IMR-90 (cell line): ENCODE results near the gene ABHD16A. TPM values are rescaled to one million over a fixed set of nuclear protein-coding genes. Genes with fewer than 3 reads are reported as not detected.

Source experiments
- ATAC-seq: fragments of 200-7000 bp; cut with Tn5 transposase; 2 replicates; pipeline ENCODE4 v1.9.1; 2020; ENCODE audit warnings: low read depth, mild to moderate bottlenecking, moderate library complexity
- BruUV-seq: library from RNA; stranded (reverse); fragments of 400-500 nt; replicated peaks from 2 replicates; lab custom pipeline; 2021; lab: Mats Ljungman, UMichigan
- CTCF ChIA-PET: fragments of 300-600 bp; formaldehyde crosslinking; extraction: SDS; loops from one replicate; lab custom pipeline; 2021; ENCODE audit warnings: antibody characterized with exemption; lab: Yijun Ruan, JAX
- POLR2A ChIA-PET: fragments of 300-600 bp; sonication (Branson Sonifier 250); formaldehyde crosslinking; loops from one replicate; lab custom pipeline; 2022; ENCODE audit warnings: antibody characterized with exemption; ENCODE audit not compliant: unreplicated experiment; lab: Charles Lee
- DNase-seq: peaks from one replicate; pipeline ENCODE4 v3.0.0; 2013
- H2AFZ ChIP-seq: replicated peaks from 2 replicates; pipeline ENCODE3; 2013; ENCODE audit warnings: low read length, mild to moderate bottlenecking; ENCODE audit not compliant: poor library complexity
- H2AK5ac ChIP-seq: 2 replicates; pipeline ENCODE4 v1.6.1; 2013; ENCODE audit warnings: low read depth, low read length, inconsistent platforms
- H2AK9ac ChIP-seq: replicated peaks from 2 replicates; pipeline ENCODE3; 2013; ENCODE audit warnings: mild to moderate bottlenecking, low read depth, low read length, moderate library complexity; ENCODE audit not compliant: poor library complexity
- H2BK120ac ChIP-seq: 2 replicates; pipeline ENCODE4 v1.6.1; 2013; ENCODE audit warnings: low read depth, low read length, inconsistent platforms
- H2BK15ac ChIP-seq: 3 replicates; pipeline ENCODE4 v1.6.1; 2013; ENCODE audit warnings: low read depth, low read length, inconsistent platforms
- H2BK20ac ChIP-seq: 2 replicates; pipeline ENCODE4 v1.6.1; 2013; ENCODE audit warnings: low read depth, mild to moderate bottlenecking, inconsistent platforms, low read length, moderate library complexity
- H2BK5ac ChIP-seq: 2 replicates; pipeline ENCODE4 v1.6.1; 2013; ENCODE audit warnings: mild to moderate bottlenecking, low read depth, low read length, inconsistent platforms; ENCODE audit not compliant: poor library complexity, severe bottlenecking
- H3K14ac ChIP-seq: replicated peaks from 2 replicates; pipeline ENCODE4 v1.6.1; 2013; ENCODE audit warnings: low read depth, low read length, inconsistent platforms
- H3K18ac ChIP-seq: 2 replicates; pipeline ENCODE4 v1.6.1; 2013; ENCODE audit warnings: low read depth, low read length, control low read depth
- H3K23ac ChIP-seq: 2 replicates; pipeline ENCODE4 v1.6.1; 2013; ENCODE audit warnings: low read depth, low read length, inconsistent platforms
- H3K27ac ChIP-seq: 2 replicates; pipeline ENCODE4 v1.5.1; 2013; ENCODE audit warnings: mild to moderate bottlenecking, control low read depth, low read length; ENCODE audit not compliant: insufficient read depth
- H3K27me3 ChIP-seq: 2 replicates; pipeline ENCODE4 v1.6.1; 2013; ENCODE audit warnings: low read length; ENCODE audit not compliant: control insufficient read depth, insufficient read depth
- H3K36me3 ChIP-seq: 2 replicates; pipeline ENCODE4 v1.6.1; 2013; ENCODE audit warnings: low read length, mixed read lengths; ENCODE audit not compliant: control insufficient read depth, insufficient read depth
- H3K4ac ChIP-seq: 2 replicates; pipeline ENCODE4 v1.6.1; 2013; ENCODE audit warnings: low read depth, low read length, inconsistent platforms
- H3K4me1 ChIP-seq: 2 replicates; pipeline ENCODE4 v1.6.1; 2013; ENCODE audit warnings: low read length, mixed read lengths; ENCODE audit not compliant: control insufficient read depth, insufficient read depth
- H3K4me2 ChIP-seq: 2 replicates; pipeline ENCODE4 v1.6.1; 2013; ENCODE audit warnings: low read depth, mild to moderate bottlenecking, control low read depth, low read length, moderate library complexity
- H3K4me3 ChIP-seq: 2 replicates; pipeline ENCODE4 v1.5.1; 2013; ENCODE audit warnings: low read depth, mild to moderate bottlenecking, control low read depth, low read length, moderate library complexity; ENCODE audit not compliant: insufficient read depth
- H3K56ac ChIP-seq: 2 replicates; pipeline ENCODE4 v1.6.1; 2013; ENCODE audit warnings: low read length, inconsistent platforms; ENCODE audit not compliant: insufficient read depth; ENCODE audit errors: extremely low read depth
- H3K79me1 ChIP-seq, 2 experiments: 2 replicates each; pipeline ENCODE4 v1.6.1; 2013; ENCODE audit warnings: low read length in 2 of 2, inconsistent platforms in 1 of 2, low read depth in 1 of 2
- H3K9ac ChIP-seq: 2 replicates; pipeline ENCODE4 v1.6.1; 2013; ENCODE audit warnings: low read depth, low read length, control low read depth
- H3K9me1 ChIP-seq: 2 replicates; pipeline ENCODE4 v1.6.1; 2013; ENCODE audit warnings: low read length, inconsistent platforms; ENCODE audit not compliant: insufficient read depth
- H3K9me3 ChIP-seq: 2 replicates; pipeline ENCODE4 v1.6.1; 2013; ENCODE audit warnings: low read length; ENCODE audit not compliant: control insufficient read depth, insufficient read depth
- H4K20me1 ChIP-seq: 2 replicates; pipeline ENCODE4 v1.6.1; 2013; ENCODE audit warnings: low read length, inconsistent platforms; ENCODE audit not compliant: insufficient read depth
- H4K5ac ChIP-seq: 2 replicates; pipeline ENCODE4 v1.6.1; 2013; ENCODE audit warnings: mild to moderate bottlenecking, low read depth, low read length, control low read depth
- H4K8ac ChIP-seq, 2 experiments: 2 replicates each; pipeline ENCODE4 v1.6.1; 2013; ENCODE audit warnings: low read depth in 2 of 2, low read length in 2 of 2, control low read depth in 1 of 2, inconsistent platforms in 1 of 2
- H4K91ac ChIP-seq: 2 replicates; pipeline ENCODE4 v1.6.1; 2013; ENCODE audit warnings: low read depth, low read length, inconsistent platforms; ENCODE audit not compliant: insufficient read depth
- CEBPB ChIP-seq: IDR thresholded peaks from 2 replicates; pipeline ENCODE4 v1.6.1; 2012; ENCODE audit warnings: low read depth, low read length, improper control_type of control experiment
- CHD1 ChIP-seq: IDR thresholded peaks from 2 replicates; pipeline ENCODE4 v1.6.1; 2012; ENCODE audit warnings: low read depth, low read length, improper control_type of control experiment
- CTCF ChIP-seq: conservative IDR thresholded peaks from 2 replicates; pipeline ENCODE4 v1.5.1; 2012; ENCODE audit warnings: mild to moderate bottlenecking, low read depth, low read length, improper control_type of control experiment
- FOS ChIP-seq: fragments of 150-350 bp; IDR thresholded peaks from 2 replicates; pipeline ENCODE4 v1.6.1; 2016; ENCODE audit warnings: low read depth, low read length
- MAFK ChIP-seq: IDR thresholded peaks from 2 replicates; pipeline ENCODE4 v1.6.1; 2012; ENCODE audit warnings: low read depth, low read length, improper control_type of control experiment
- MAZ ChIP-seq: IDR thresholded peaks from 2 replicates; pipeline ENCODE4 v1.6.1; 2012; ENCODE audit warnings: low read depth, mild to moderate bottlenecking, low read length, improper control_type of control experiment, moderate library complexity, borderline replicate concordance
- MXI1 ChIP-seq: IDR thresholded peaks from 2 replicates; pipeline ENCODE4 v1.6.1; 2012; ENCODE audit warnings: low read depth, mild to moderate bottlenecking, low read length, moderate library complexity, borderline replicate concordance
- NFE2L2 ChIP-seq: fragments of 150-350 bp; IDR thresholded peaks from 2 replicates; pipeline ENCODE4 v1.6.1; 2016; ENCODE audit warnings: low read depth, mild to moderate bottlenecking, low read length
- POLR2A ChIP-seq: IDR thresholded peaks from 2 replicates; pipeline ENCODE4 v1.6.1; 2012; ENCODE audit warnings: mild to moderate bottlenecking, low read depth, low read length
- RFX5 ChIP-seq: IDR thresholded peaks from 2 replicates; pipeline ENCODE4 v1.8.0; 2012; ENCODE audit warnings: low read depth, mild to moderate bottlenecking, low read length, moderate library complexity
- SMC3 ChIP-seq: fragments of 150-350 bp; IDR thresholded peaks from 2 replicates; pipeline ENCODE4 v1.6.1; 2016; ENCODE audit warnings: low read depth, mild to moderate bottlenecking, antibody characterized with exemption, low read length, moderate library complexity
- USF2 ChIP-seq: fragments of 150-350 bp; IDR thresholded peaks from 2 replicates; pipeline ENCODE4 v1.6.1; 2017; ENCODE audit warnings: mild to moderate bottlenecking, antibody characterized with exemption, low read length, low read depth
- WGBS, 2 experiments: methylation state at CpG; one replicate each; pipeline versions ENCODE4 v1.1.5 to v1.1.7; 2013; ENCODE audit warnings: missing lambda C conversion rate in 2 of 2; ENCODE audit not compliant: insufficient read length in 1 of 2; ENCODE audit errors: extremely low coverage in 2 of 2; 5-methylcytosine and 5-hydroxymethylcytosine counted together
- dilution Hi-C: fragments of 300-500 bp; cut with HindIII; formaldehyde crosslinking; loops from one replicate; pipeline ENCODE4 v1.14.3; 2018; ENCODE audit warnings: low sequenced_read_pairs; ENCODE audit not compliant: unreplicated experiment
- in situ Hi-C: fragments of 300-500 bp; cut with MboI; formaldehyde crosslinking; loops from 3 replicates; pipeline ENCODE4 v1.14.3; 2019; ENCODE audit warnings: low sequenced_read_pairs, inconsistent platforms, mixed read lengths
- intact Hi-C: fragments of 100-400 bp; cut with micrococcal nuclease; formaldehyde crosslinking; loops from 2 replicates; pipeline ENCODE4 v1.10.0; 2022
- polyA plus RNA-seq, 3 experiments: library from polyadenylated mRNA; depleted of rRNA; stranded (reverse); fragments of >200 nt; gene quantifications; 2 replicates each; pipeline ENCODE4 v1.2.3, GENCODE V29; 2012; ENCODE audit warnings: low replicate concordance in 1 of 3
- total RNA-seq: library from RNA; depleted of rRNA; stranded (reverse); fragments of >200 nt; gene quantifications from 2 replicates; pipeline ENCODE4 v1.2.3, GENCODE V29; 2012

The ABHD16A gene
- total and polyA plus RNA-seq, 2 of the 4 experiments (the other 2 are of a cell fraction), result 31.5 to 35.1 TPM

GRCh38 chr6:31744422-31744821 is 41.3 kb upstream of the ABHD16A start (continued):
- TF ChIP-seq USF2, result no peak
- no peak for TF ChIP-seq NFE2L2

- Histone ChIP-seq H3K79me1 (peaks cover 6 to 31% of the 10 kb centered on the region in 2 experiments; a peak in 3 of 4 replicates), H2BK5ac (no peak overlapping the region), H2AFZ (no peak overlapping the region), H3K9me3 (no peaks in the 10 kb centered on the region), H3K4ac (no peak overlapping the region), H2AK5ac (no peak overlapping the region), H4K5ac (no peak overlapping the region), H4K91ac (no peak overlapping the region), H3K4me1 (peaks cover 5% of the 10 kb centered on the region), H3K23ac (no peak overlapping the region), H2BK15ac (no peak overlapping the region), H3K36me3 (peaks cover 3% of the 10 kb centered on the region), H3K9ac (no peak overlapping the region), H4K8ac (no peak overlapping the region), H2AK9ac (no peak overlapping the region), H3K27me3 (no peaks in the 10 kb centered on the region), H3K27ac (no peak overlapping the region), H3K4me3 (no peak overlapping the region), H3K56ac (no peak overlapping the region), H3K14ac (no peak overlapping the region), H2BK20ac (no peak overlapping the region), H2BK120ac (no peak overlapping the region), H3K4me2 (no peak overlapping the region), H3K18ac (no peak overlapping the region), H4K20me1 (no peaks in the 10 kb centered on the region), H3K9me1 (peaks cover 7% of the 10 kb centered on the region)
- CTCF ChIA-PET, result no interaction called here
- 100% methylated on average over 2 of the region's 3 CpGs; no CpG with 5 or more reads in 1 of the 2 experiments for WGBS, 2 experiments
- POLR2A ChIA-PET, result no interaction called here
- BruUV-seq, result no TSS peak
- DNase-seq (no peak), ATAC-seq (no peak)
- TF ChIP-seq RFX5 (no peak), CHD1 (no peak), MAFK (no peak), CTCF (no peak), MXI1 (no peak), FOS (no peak), CEBPB (no peak), POLR2A (no peak), SMC3 (no peak), MAZ (no peak)
- intact Hi-C loops, result no loop called here
- in situ Hi-C loops, result no loop called here
- dilution Hi-C loops, result no loop called here
These were observed 39.8 kb upstream of the ABHD16A start for GRCh38 chr6:31742894-31743293.
